ENCODE results near the gene NANOS1.

DNA sequence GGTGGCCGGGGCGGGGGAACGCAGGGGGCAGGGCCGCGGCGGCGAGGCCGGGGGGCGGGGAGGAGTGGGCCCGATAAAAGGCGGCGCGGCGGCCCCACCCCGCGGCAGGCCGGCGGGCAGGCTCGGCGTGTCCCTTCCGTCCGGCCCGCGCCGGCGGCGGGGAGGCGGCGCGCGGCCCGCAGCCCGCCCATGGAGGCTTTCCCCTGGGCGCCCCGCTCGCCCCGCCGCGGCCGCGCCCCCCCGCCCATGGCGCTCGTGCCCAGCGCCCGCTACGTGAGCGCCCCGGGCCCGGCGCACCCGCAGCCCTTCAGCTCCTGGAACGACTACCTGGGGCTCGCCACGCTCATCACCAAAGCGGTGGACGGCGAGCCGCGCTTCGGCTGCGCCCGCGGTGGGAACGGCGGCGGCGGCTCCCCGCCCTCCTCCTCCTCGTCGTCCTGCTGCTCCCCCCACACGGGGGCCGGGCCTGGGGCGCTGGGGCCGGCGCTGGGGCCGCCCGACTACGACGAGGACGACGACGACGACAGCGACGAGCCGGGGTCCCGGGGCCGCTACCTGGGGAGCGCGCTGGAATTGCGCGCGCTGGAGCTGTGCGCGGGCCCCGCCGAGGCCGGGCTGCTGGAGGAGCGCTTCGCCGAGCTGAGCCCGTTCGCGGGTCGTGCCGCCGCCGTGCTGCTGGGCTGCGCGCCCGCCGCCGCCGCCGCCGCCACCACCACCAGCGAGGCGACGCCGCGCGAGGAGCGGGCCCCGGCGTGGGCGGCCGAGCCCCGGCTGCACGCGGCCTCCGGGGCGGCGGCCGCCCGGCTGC is at the start of gene NANOS1:
- TF ChIP-seq TAF1 (IDR thresholded peaks at IDR 0.05; ENCODE audit: low read depth, low read length) (no peak), MAFK (IDR thresholded peaks at IDR 0.05; ENCODE audit: low read depth, low read length) (no peak), MAX (IDR thresholded peaks at IDR 0.05) (no peak), POLR2AphosphoS5 (IDR thresholded peaks at IDR 0.05; ENCODE audit: low read depth, low read length) (no peak; the same call in 1 of the 2 replicates), NANOG (IDR thresholded peaks at IDR 0.05; ENCODE audit: insufficient read depth, low read depth, low read length, poor library complexity, severe bottlenecking) (no peak), CTCF (IDR thresholded peaks at IDR 0.05; ENCODE audit: control extremely low read depth in 1 of 3, insufficient read depth in 1 of 3, low read depth in 1 of 3, low read length in 3 of 3) (no peak), TEAD4 (IDR thresholded peaks at IDR 0.05; ENCODE audit: low read depth, low read length) (no peak), EZH2 (IDR thresholded peaks at IDR 0.05; ENCODE audit: low read depth, low read length, severe bottlenecking) (no peak), EP300 (IDR thresholded peaks at IDR 0.05; ENCODE audit: borderline replicate concordance in 1 of 2, low read depth in 2 of 2, low read length in 2 of 2) (no peak), CBX8 (IDR thresholded peaks at IDR 0.05; ENCODE audit: borderline replicate concordance, low read depth, low read length) (no peak), RFX5 (IDR thresholded peaks at IDR 0.05; ENCODE audit: borderline replicate concordance, low read depth, low read length) (no peak)
- TF ChIP-seq, protein P1, sequence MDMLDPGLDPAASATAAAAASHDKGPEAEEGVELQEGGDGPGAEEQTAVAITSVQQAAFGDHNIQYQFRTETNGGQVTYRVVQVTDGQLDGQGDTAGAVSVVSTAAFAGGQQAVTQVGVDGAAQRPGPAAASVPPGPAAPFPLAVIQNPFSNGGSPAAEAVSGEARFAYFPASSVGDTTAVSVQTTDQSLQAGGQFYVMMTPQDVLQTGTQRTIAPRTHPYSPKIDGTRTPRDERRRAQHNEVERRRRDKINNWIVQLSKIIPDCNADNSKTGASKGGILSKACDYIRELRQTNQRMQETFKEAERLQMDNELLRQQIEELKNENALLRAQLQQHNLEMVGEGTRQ (IDR thresholded peaks at IDR 0.05; ENCODE audit: low read length), result no peak
